ENCODE measurements around the gene TSNAXIP1.

The TSNAXIP1 gene, protein sequence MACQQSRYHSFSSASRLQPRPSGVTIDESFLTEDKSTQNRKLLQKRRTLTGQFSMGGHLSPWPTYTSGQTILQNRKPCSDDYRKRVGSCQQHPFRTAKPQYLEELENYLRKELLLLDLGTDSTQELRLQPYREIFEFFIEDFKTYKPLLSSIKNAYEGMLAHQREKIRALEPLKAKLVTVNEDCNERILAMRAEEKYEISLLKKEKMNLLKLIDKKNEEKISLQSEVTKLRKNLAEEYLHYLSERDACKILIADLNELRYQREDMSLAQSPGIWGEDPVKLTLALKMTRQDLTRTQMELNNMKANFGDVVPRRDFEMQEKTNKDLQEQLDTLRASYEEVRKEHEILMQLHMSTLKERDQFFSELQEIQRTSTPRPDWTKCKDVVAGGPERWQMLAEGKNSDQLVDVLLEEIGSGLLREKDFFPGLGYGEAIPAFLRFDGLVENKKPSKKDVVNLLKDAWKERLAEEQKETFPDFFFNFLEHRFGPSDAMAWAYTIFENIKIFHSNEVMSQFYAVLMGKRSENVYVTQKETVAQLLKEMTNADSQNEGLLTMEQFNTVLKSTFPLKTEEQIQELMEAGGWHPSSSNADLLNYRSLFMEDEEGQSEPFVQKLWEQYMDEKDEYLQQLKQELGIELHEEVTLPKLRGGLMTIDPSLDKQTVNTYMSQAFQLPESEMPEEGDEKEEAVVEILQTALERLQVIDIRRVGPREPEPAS

DNA sequence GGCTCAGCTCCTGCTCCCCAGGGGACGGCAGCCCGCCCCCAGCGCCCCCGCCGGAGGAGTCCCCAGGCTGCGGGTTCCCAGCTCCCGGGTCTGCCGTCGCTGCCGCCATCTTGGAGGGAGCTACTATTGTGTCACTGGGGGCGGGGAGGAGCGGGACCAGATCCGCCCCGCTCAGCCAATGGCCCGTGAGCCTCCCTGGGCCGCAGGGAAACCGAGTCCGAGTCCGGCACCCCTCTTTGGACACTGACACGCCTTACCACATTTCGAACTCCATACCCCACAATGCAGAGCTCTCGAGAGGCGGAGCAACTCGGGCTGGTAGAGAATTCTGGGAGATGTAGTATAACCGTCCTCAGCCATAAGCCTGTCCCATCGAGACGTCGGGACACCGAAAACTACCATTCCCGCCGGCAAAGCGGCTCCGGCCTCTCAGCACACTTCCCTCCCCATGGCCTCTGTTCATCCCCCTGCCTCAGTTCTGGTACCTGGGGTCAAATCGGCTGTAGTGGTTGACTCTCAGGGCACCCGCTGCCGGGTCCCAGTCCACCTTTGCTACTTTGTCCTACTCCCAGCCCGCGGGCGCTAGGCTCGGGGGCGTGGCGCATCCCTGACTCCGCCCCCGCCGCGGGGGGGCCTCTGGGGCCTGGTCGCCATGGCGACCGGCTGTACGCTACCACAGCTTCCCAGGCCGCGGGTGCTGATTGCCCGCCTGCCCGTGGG lies at the start of gene TSNAXIP1, which contains the start of gene RANBP10:
Gene TSNAXIP1 (plus strand): TSS at position 462 of the 720 bp plus-strand sequence. CDS start 261 bp downstream, outside the sequence.
Gene RANBP10 (minus strand): TSS at position 133 of the 720 bp plus-strand sequence. CDS start 24 bp downstream, at position 109.
- DNase-seq: peak; percentile 99 to 100

- DNase-seq: no peak
These were observed 48.7 kb upstream of the TSNAXIP1 start for GRCh38 chr16:67758006-67758405.

DNA sequence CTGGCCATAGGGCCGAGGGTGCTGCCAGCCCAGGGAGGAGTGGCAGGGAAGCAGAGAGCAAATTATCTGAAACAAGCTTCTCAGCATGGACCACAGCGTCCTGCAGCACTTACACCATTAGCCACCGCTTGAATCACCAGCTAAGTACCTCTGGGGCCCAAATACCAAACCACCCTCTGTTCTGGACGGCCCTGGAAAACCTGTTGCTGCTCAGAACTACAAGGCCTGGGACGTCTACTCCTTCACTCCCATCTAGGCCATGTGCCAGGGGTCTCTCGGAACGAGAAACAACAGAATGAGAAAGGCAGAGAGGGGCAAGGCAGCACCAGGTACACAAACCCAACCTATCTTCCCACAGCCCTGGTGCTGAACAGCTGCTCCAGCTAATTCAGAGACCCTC lies 47.7 kb upstream of the TSNAXIP1 start:
- DNase-seq: no peak

- DNase-seq: peak; percentile 70 to 71
These were observed 46.3 kb upstream of the TSNAXIP1 start for GRCh38 chr16:67760206-67760955.

- no peak for DNase-seq
These were observed 45.8 kb upstream of the TSNAXIP1 start for GRCh38 chr16:67760956-67761230.

DNA sequence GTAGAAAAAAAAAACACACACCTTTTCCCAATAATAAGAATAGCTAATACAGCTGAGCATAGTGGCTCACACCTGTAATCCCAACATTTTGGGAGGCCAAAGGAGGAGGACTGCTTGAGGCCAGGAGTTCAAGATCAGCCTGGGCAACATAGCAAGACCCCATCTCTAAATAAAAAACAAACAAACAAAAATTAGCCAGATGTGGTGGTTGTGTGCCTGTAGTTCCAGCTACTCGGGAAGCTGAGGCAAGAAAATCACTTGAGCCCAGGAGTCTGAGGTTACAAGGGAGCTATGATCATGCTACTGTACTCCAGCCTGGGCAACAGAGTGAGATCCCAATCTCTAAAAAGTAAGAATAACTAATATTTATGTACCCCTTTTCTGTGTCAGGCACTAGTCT lies 44.8 kb upstream of the TSNAXIP1 start:
- DNase-seq: no peak

GRCh38 chr16:67762385-67762784 lies 44.3 kb upstream of the TSNAXIP1 start:
- no peak for DNase-seq

DNA sequence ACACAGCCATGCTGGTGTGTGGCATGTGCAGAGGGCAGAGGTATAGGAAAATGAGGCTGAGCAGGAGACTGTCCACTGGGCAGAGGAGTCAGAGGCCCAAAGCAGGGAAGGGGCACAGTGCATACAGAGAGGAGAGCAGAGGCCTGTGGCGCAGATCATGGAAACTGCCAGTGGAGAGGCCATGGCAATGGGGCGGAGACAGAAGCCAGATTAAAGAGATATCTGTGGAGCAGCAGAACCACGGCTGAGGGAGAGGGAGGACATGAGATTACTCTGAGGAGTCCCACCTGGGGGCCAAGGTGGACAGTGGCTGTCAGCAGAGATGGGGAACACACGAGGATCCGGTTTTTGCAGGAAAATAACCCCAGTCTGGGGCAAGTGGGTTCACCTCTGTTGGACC lies 43.6 kb upstream of the TSNAXIP1 start:
- DNase-seq: no peak

DNA sequence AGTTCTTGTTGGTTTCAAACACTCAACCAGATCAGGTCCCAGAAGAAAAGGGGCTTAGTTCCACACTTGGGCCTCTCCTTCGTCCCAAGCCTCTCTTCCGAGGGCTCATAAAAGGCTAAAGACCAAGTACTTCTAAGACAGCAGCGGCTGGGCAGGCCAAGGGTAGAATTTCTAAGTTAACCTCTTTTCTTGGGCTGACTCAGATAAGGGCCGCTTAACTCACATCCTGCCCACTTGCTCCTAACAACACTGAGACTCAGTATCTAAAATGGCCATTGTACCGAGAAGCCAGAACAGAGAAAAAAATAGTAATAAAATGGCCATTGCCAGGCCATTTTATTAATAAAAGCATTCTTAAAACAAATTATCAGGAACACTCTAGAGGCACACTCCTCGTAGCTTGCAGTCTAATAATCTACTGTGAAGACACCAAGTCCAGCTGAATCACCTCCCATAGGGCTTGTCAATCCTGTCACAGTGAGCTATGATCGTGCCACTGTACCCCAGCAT lies 42.5 kb upstream of the TSNAXIP1 start:
- no peak for DNase-seq

DNA sequence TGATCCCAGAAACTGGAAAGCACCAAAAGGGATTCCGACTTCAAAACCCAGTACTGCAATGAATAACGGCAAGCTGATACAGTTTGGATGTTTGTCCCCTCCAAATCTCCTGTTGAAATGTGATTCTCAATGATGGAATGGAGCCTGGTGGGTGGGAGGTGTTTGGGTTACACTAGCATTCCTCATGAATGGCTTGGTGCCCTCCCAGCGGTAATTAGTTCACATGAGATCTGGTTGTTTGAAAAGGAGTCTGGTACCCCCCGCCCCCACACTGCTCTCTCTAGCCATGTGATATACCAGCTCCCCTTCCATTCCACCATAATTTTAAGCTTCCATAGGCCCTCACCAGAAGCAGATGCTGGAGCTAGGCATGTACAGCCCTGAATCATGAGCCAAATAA lies 40.4 kb upstream of the TSNAXIP1 start:
- DNase-seq: no peak

DNA sequence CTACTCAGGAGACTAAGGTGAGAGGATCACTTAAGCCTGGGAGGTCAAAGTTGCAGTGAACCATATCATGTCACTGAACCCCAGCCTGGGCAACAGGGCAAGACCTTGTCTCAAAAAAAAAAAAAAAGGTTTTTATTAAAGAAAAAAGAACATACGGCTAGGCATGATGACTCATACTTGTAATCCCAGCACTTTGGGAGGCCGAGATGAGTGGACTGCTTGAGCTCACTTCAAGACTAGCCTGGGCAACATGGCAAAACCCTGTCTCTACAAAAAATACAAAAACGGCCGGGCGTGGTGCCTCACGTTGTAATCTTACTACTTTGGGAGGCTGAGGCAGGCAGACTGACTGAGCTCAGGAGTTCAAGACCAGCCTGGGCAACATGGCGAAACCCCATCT lies 38.7 kb upstream of the TSNAXIP1 start:
- no peak for DNase-seq

- DNase-seq: no peak
These were observed 36.2 kb upstream of the TSNAXIP1 start for GRCh38 chr16:67770346-67770991.

DNA sequence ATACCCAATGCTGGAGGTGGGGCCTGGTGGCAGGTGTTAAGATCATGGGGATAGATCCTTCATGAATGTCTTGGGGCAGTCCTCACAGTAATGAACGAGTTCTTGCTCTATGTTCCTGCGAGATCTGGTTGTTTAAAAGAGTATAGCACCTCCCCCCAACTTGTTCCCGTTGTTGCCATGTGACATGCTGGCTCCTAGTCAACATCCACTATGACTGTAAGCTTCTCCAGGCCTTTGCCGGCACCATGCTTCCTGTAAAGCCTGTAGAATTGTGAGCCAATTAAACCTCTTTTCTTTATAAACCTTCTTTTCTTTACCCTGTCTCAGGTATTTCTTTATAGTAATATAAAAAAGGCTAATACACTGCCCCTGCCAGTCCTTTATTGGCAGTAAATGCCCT lies 33.6 kb upstream of the TSNAXIP1 start:
- DNase-seq: no peak

GRCh38 chr16:67773569-67774456 lies 32.9 kb upstream of the TSNAXIP1 start:
- DNase-seq: no peak

DNA sequence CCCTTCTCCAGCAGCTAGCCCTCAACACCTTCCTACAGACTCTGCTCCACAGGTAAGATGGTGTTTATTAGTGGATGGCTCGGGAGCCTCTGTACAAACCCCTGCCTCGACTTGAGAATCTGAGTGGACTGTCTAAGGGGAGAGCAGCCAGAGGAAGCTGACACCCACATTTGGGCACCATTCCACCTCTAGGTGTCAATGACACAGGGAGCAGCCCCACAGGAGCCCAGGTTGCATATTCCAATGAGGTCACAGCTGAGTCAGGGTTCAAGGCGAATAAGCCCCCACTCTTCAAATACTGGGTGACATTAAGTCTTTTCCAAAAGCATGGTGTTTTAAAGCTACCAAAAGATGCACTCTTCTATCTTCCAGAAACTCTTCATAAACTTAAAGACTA lies 32.2 kb upstream of the TSNAXIP1 start:
- DNase-seq: no peak

- no peak for DNase-seq
These were observed 31.4 kb upstream of the TSNAXIP1 start for GRCh38 chr16:67775273-67775672.

DNA sequence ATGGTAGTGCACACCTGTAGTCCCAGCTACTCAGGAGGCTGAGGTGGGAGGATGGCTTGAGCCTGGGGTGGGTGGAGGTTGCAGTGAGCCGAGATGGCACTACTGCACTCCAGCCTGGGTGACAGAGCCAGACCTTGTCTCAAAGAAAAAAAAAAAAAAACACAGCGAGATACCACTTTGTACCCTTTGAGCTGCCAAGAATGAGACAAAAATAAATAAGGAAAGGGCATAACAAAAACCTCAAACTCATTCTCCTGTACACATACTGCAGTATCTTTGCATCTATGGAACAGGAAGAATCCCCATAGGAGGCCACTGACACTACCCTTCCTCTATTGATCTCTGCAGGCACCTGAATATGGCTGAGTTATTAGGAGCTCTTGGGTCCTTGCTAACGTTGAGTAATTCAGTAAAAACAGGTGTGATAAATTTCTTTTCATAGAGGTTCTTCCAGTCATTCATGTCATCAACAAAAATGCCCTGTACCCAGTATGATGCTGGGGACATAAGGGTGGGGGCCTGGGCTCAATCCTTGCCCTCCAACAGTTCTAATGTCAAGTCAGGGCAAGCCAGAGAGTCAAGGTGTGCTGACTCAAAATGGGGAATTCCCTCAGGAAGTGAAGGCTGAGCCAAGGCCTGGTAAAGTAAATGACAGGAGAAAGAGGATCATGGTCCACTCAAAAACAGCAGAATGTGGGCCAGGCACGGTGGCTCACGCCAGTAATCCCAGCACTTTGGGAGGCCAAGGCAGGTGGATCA lies 27.3 kb upstream of the TSNAXIP1 start:
- DNase-seq: no peak

DNA sequence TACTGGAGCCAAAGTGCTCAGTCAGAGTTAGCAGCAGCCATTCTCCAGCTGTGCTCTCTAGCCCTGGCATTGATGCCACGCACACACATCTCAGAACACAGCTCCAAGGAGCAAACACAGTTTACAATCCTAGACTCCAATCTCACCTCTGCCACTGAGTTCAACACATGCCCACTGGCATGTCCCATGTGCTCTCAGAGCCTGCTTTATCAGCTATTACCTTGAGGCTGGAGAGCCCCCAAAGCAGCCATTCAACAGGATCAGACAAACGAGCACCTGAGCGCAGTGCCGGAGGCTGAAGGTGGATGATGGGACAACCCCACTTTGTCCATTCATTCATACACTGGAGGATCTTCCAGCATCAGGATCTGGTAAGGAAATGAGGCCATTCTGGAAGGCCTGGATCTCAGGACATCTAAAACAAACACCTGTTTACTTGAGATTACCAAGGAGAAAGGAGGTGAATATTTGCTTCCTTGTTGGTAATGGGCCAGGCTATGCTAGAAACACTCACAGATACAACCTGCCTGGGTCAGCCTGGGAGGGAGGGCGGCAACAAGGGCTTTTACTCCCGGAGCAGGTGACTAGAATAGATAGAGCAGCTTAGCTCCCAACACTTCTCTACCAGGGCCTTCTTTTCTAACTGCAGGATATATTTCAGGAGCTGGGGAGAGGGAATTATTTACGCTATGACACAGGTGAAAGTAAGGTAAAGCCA lies 25.7 kb upstream of the TSNAXIP1 start:
- no peak for DNase-seq

GRCh38 chr16:67781565-67781921 lies 25.1 kb upstream of the TSNAXIP1 start:
- peak; percentile 55 to 64 for DNase-seq

Measured in Kasumi-1 (cell line).